Ovary (tissue), 10 donors: ENCODE results near the gene FARSB. TPM values are rescaled to one million over a fixed set of nuclear protein-coding genes. Genes with fewer than 3 reads are reported as not detected.

Source experiments
- DNase-seq, 5 donors: peaks; one replicate each; pipeline ENCODE4 v3.0.0-alpha.2; 2019 to 2020
- H3K27ac ChIP-seq, 2 donors: fragments of 200-600 bp; one replicate each; pipeline versions ENCODE4 v1.5.1 to v1.8.0; 2019 to 2022
- H3K27me3 ChIP-seq: fragments of 200-600 bp; one replicate; pipeline ENCODE4 v1.8.0; 2022
- H3K36me3 ChIP-seq: fragments of 200-600 bp; sonication (generic); one replicate; pipeline ENCODE4 v1.5.1; 2019
- H3K4me1 ChIP-seq: one replicate; pipeline ENCODE4 v1.8.1; 2013; ENCODE audit warnings: mild to moderate bottlenecking, moderate library complexity; ENCODE audit not compliant: insufficient read depth
- H3K4me3 ChIP-seq: fragments of 200-600 bp; sonication (generic); one replicate; pipeline ENCODE4 v1.5.1; 2017
- H3K9me3 ChIP-seq, 2 donors: fragments of 200-600 bp in 1 of 2; sonication (generic) in 1 of 2; one replicate each; pipeline versions ENCODE4 v1.5.1 to v1.8.1; 2013 to 2019; ENCODE audit warnings: mild to moderate bottlenecking in 1 of 2, moderate library complexity in 1 of 2
- CTCF ChIP-seq, 3 donors: fragments of 450-650 bp in 2 of 3; fragments of 200-600 bp in 1 of 3; IDR thresholded peaks; one replicate each; pipeline versions ENCODE4 v1.5.1 to v1.8.0; 2016 to 2022; ENCODE audit warnings: antibody characterized with exemption in 3 of 3, mild to moderate bottlenecking in 1 of 3
- EP300 ChIP-seq: sonication (generic); formaldehyde crosslinking; IDR thresholded peaks from one replicate; pipeline ENCODE4 v1.6.1; 2017; ENCODE audit warnings: antibody characterized with exemption
- POLR2A ChIP-seq: fragments of 450-650 bp; IDR thresholded peaks from one replicate; pipeline ENCODE4 v1.6.1; 2017; ENCODE audit warnings: antibody characterized with exemption, mild to moderate bottlenecking, moderate library complexity
- WGBS, 3 donors: extraction: QIAGEN DNeasy Blood & Tissue Kit in 1 of 3; methylation state at CpG; one replicate each; pipeline versions ENCODE4 v1.1.5 to v1.1.7; 2013 to 2017; 5-methylcytosine and 5-hydroxymethylcytosine counted together
- intact Hi-C, 4 donors: fragments of 100-400 bp; cut with DNase I; formaldehyde crosslinking; loops; one replicate each; pipeline versions ENCODE4 v1.11.0 to v1.15.1; 2022 to 2023
- long read RNA-seq, 3 donors: library from polyadenylated mRNA in 2 of 3; unstranded in 2 of 3; transcript quantifications; one replicate each; pipeline ENCODE4 v2.0.0 and lab custom pipeline, GENCODE V29; 2021 to 2026
- polyA plus RNA-seq, 2 donors: library from polyadenylated mRNA; stranded (reverse); fragments of 200-250 nt in 1 of 2; fragments of 350-450 nt in 1 of 2; fragmentation: Illumina TruSeq in 1 of 2; extraction: RNeasy Lipid Tissue Mini Kit (QIAGEN cat#74804) in 1 of 2; gene quantifications; one replicate each; pipeline ENCODE4 v1.2.3, GENCODE V29; 2013 to 2014
- total RNA-seq, 7 donors: library from RNA; depleted of rRNA in 2 of 7; stranded (reverse); fragments of >200 nt in 2 of 7; fragmentation: NEBNext Ultra II Directional in 3 of 7; extraction: Animal tissue kit (Norgen Biotek cat#: 25700) in 3 of 7; gene quantifications; one replicate each; pipeline versions ENCODE4 v1.1.0 to v1.2.4, GENCODE V29; 2016 to 2023
- donor health status: DM: no; HTN: no; CAD: no; lungs with moderate emphysema.
- donor health status: DM: no; HTN: no; CAD: no.
- donor health status: Bipolar disorder and iron deficiency.
- donor health status: DM: yes; HTN: yes; CAD: no.
- donor health status: DM: no; HTN: no; CAD: no.
- donor health status: DM: yes; HTN: yes; CAD: no.

FARSB gene
- total RNA-seq (10 to 100 TPM; 10.3 to 32.0 (median 21.0) TPM), polyA plus RNA-seq (10 to 100 TPM; 12.4 to 31.1 TPM)
- long read RNA-seq, donor 1, transcript FARSB-201 (17 exons, 3,369 nt): major isoform, 246 of 310 reads
- long read RNA-seq, donor 1, partial matches to known transcripts: 26 of 310 reads
- long read RNA-seq, donor 1, other reads (novel, unspliced or antisense): 38 of 310 reads
- long read RNA-seq, donor 2, transcript FARSB-201 (17 exons, 3,369 nt): major isoform, 33 of 47 reads
- long read RNA-seq, donor 2, partial matches to known transcripts: 14 of 47 reads
- long read RNA-seq, donor 2, other reads (novel, unspliced or antisense): 0 of 47 reads
- long read RNA-seq, donor 3, transcript FARSB-201 (17 exons, 3,369 nt): major isoform, 58 of 74 reads
- long read RNA-seq, donor 3, partial matches to known transcripts: 5 of 74 reads
- long read RNA-seq, donor 3, other reads (novel, unspliced or antisense): 11 of 74 reads

- Histone ChIP-seq H3K27me3 (no peaks in the 10 kb centered on the region), H3K4me1 (peaks cover 6% of the 10 kb centered on the region), H3K4me3 (peak within 1 kb of the TSS; percentile 96), H3K36me3 (no peaks in the 10 kb centered on the region), H3K9me3 (no peaks in the 10 kb centered on the region), H3K27ac (peak within 1 kb of the TSS; percentile 76 to 96)
- TF ChIP-seq POLR2A (peak; percentile 59), CTCF (IDR thresholded peaks at IDR 0.05) (no peak)
- peak; percentile 92 to 96 (median 94) for DNase-seq
- intact Hi-C loops: loop anchor here in 1 of 4 donors (10.0 kb wide), 1 partner anchor 1299 kb away; the partner anchor contains the start of gene MRPL44
- 0 to 1% (median 0%) methylated on average over 44 to 45 of the region's 45 CpGs for WGBS, 3 donors
Measured at GRCh38 chr2:222655787-222656525, at the start of gene FARSB. Gene FARSB (minus strand): TSS chr2:222656092. CDS start chr2:222656073, 19 bp downstream.

- no peak for DNase-seq
- H3K27ac ChIP-seq: no peak overlapping the region
- intact Hi-C loops: loop anchor here in 1 of 4 donors (10.0 kb wide), 1 partner anchor 201 kb away; no protein-coding TSS in a partner anchor
- H3K36me3 ChIP-seq: no peaks in the 10 kb centered on the region
- H3K9me3 ChIP-seq: no peaks in the 10 kb centered on the region
- TF ChIP-seq POLR2A (no peak), CTCF (IDR thresholded peaks at IDR 0.05) (no peak)
- H3K4me1 ChIP-seq: no peaks in the 10 kb centered on the region
- no peaks in the 10 kb centered on the region for H3K27me3 ChIP-seq
- H3K4me3 ChIP-seq: no peak overlapping the region
- 20 to 45% (median 27%) methylated on average over 3 of the region's 3 CpGs for WGBS, 3 donors
Measured at GRCh38 chr2:222703886-222704285, 48.0 kb upstream of the FARSB start.

DNA sequence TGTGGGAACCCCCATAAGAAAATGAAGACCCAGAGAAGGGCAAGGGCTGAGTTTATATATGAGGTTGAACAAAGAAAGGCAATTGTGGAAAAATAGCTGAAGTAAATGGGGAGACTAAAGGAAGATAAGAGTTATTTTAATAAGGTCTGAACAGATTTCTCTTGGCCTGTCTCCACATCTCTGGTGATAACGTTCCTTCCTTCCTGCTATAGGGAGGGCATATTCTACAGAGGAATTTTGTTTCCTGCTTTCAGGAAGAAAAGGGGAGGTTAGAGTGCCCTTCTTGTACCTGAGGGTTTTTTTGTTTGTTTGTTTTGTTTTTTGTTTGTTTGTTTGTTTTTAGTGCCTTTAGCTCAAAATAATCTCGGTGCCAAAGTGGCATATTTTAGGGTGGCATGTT, 47.2 kb upstream of the FARSB start:
- H3K4me1 ChIP-seq: no peaks in the 10 kb centered on the region
- H3K4me3 ChIP-seq: no peak overlapping the region
- no peak for TF ChIP-seq CTCF (IDR thresholded peaks at IDR 0.05)
- no peak for TF ChIP-seq EP300
- no peak for TF ChIP-seq POLR2A
- no peaks in the 10 kb centered on the region for H3K27me3 ChIP-seq
- H3K36me3 ChIP-seq: no peaks in the 10 kb centered on the region
- WGBS, 3 donors: 50 to 58% (median 53%) methylated on average over 2 of the region's 2 CpGs
- H3K27ac ChIP-seq: no peak overlapping the region
- no peak for DNase-seq
- intact Hi-C loops: loop anchor here in 1 of 4 donors (10.0 kb wide), 1 partner anchor 202 kb away; no protein-coding TSS in a partner anchor
- H3K9me3 ChIP-seq: no peaks in the 10 kb centered on the region

DNA sequence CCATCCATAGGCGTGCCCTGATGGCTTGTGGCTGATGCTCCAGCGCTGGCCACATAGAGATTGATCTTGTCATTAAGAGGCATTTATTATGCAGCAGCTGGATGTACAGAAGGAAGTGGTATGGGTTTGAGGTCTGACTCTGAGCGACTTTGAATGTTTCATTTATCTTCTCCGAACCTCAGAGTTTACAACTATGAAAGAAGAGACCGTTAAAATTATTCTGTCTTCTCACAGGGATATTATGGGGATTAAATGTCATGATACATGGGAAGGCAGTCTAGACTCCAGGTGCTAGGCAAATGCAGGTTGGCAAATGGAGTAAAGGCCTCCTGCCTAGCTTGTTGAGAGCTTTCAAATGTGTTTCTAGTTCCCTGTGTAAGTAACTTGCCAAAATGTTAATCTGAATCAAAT, 45.8 kb upstream of the FARSB start:
- intact Hi-C loops: loop anchor here in 1 of 4 donors (10.0 kb wide), 1 partner anchor 203 kb away; no protein-coding TSS in a partner anchor
- WGBS, 3 donors: 73 to 87% (median 87%) methylated on average over 5 of the region's 5 CpGs
- no peaks in the 10 kb centered on the region for H3K36me3 ChIP-seq
- no peaks in the 10 kb centered on the region for H3K4me1 ChIP-seq
- no peak for TF ChIP-seq EP300
- TF ChIP-seq POLR2A: no peak
- no peaks in the 10 kb centered on the region for H3K27me3 ChIP-seq
- H3K4me3 ChIP-seq: no peak overlapping the region
- no peak overlapping the region for H3K27ac ChIP-seq
- H3K9me3 ChIP-seq: no peaks in the 10 kb centered on the region
- DNase-seq: no peak
